Superior temporal gyrus (tissue), 1 donor: Measurements from ENCODE around the gene EVL.
"Not testable (repeated sequence)": the region's sequence is repeated elsewhere in the genome, so short reads cannot be mapped to it uniquely, and the experiment has no call there.

ENCODE experiments used
- DNase-seq: peaks from one replicate; pipeline ENCODE4 v3.0.0-alpha.2; 2016; ENCODE audit errors: extremely low spot score

The EVL gene, protein sequence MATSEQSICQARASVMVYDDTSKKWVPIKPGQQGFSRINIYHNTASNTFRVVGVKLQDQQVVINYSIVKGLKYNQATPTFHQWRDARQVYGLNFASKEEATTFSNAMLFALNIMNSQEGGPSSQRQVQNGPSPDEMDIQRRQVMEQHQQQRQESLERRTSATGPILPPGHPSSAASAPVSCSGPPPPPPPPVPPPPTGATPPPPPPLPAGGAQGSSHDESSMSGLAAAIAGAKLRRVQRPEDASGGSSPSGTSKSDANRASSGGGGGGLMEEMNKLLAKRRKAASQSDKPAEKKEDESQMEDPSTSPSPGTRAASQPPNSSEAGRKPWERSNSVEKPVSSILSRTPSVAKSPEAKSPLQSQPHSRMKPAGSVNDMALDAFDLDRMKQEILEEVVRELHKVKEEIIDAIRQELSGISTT

DNA sequence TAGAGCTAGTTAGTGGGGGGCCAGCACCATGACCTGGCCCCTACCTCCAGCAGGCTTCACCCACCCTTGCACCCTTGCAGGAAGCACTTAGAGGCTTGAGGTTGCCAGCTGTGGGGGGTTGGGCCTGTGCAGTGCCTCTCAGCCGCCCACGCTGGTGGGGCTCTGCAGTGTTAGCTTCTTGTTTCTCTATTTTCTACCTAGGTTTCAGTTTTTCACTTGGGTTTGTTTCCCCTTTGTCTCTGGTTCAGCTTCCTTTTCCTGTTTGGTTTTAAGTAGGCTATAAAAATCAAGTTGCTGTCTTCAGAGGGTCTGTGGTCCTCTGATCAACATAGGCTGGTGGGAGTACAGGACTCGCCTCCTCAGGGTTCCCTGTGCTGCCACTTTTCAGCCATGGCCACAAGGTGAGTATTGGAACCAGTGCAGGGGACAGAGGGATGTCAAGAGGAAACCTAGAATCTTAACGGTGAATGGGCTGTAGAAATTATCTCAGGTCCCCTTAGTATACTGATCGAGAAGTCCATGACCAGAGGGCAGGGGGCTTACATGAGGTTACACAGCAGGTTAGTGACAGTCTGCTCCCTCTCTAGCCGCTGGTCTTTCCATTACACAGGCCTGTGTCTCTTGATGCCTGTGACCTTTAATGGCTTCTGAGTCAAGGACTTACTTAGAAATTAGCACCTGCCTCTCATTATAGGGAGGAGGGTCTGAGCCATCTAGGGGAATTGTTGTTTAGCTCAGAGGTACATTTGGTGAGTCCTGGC lies at the start of gene EVL:
Gene EVL (plus strand): TSS at position 312 of the 761 bp plus-strand sequence. CDS start 79 bp downstream, at position 391.
- DNase-seq, result no peak

DNA sequence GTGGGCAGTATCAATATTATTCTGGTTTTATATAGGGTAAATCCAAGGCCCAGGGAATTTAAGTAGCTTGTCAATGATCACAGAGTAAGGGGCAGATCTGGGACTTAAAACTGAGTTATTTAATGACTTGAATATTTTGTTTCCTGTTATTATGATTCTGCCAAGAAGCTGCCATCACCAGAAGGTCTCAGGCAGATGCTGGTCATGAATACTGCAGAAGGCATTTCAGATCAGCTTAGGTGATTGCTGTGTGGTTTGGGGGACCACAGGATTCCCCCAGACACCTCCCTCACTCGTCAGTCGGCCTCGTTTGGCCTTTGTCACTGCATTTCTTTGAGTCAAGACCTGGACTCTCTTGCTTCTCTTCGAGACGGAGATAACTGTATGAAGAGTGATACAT lies 47.7 kb upstream of the EVL start:
- DNase-seq, result no peak

- no peak for DNase-seq
Measured at GRCh38 chr14:100018054-100018453, 47.2 kb upstream of the EVL start.

- no peak for DNase-seq
Measured at GRCh38 chr14:100018482-100018881, 46.7 kb upstream of the EVL start.

GRCh38 chr14:100019156-100019744 lies 46.0 kb upstream of the EVL start:
- peak; percentile 81 for DNase-seq

GRCh38 chr14:100020629-100021028 lies 44.6 kb upstream of the EVL start:
- peak; percentile 18 for DNase-seq

DNA sequence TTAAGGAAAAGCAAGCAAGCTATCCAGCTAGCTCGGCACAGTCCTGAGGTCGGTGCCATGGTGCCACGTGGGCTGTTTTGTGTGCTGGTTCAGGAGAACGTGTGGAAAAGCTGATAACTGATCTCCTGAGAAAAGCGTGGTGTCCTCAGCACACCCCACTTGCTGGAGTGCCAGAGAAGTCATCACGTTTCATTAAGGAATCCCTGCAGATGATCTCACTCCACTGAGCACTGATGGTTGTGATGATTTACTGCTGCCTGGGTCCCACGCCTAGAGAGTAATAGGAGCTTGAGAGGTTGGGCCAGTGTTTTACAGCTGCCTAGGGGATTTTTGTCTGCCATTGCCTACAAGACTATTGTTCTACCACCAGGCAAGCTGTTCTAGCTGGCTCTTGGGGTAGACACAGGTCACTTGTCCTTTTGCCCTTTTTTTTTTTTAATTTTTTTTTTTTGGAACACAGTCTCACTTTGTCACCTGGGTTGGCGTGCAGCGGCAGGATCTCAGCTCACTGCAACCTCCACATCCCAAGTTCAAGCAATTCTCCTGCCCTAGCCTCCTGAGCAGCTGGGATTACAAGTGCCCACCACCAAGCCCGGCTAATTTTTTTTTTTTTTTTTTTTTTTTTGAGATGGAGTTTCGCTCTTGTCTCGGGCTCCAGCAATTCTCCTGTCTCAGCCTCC lies 42.3 kb upstream of the EVL start:
- DNase-seq, result no peak

GRCh38 chr14:100025111-100025510 lies 40.1 kb upstream of the EVL start:
- no peak for DNase-seq

- no peak for DNase-seq
Measured at GRCh38 chr14:100027771-100028490, 37.3 kb upstream of the EVL start.

- no peak for DNase-seq
Measured at GRCh38 chr14:100028990-100029677, 36.1 kb upstream of the EVL start.

DNA sequence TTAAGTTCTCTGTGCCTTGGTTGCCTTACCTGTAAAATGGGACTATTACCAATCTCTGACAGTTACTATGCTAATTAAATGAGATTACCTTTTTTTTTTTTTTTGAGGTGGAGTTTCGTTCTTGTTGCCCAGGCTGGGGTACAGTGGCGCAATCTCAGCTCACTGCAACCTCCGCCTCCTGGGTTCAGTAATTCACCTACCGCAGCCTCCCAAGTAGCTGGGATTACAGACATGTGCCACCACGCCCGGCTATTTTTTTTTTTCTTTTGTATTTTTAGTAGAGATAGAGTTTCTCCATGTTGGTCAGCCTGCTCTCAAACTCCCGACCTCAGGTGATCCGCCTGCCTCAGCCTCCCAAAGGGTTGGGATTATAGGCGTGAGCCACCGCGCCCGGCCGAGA lies 35.2 kb upstream of the EVL start:
- DNase-seq, result not testable (repeated sequence)

GRCh38 chr14:100030452-100031153 lies 34.6 kb upstream of the EVL start:
- peak; percentile 42 for DNase-seq

DNA sequence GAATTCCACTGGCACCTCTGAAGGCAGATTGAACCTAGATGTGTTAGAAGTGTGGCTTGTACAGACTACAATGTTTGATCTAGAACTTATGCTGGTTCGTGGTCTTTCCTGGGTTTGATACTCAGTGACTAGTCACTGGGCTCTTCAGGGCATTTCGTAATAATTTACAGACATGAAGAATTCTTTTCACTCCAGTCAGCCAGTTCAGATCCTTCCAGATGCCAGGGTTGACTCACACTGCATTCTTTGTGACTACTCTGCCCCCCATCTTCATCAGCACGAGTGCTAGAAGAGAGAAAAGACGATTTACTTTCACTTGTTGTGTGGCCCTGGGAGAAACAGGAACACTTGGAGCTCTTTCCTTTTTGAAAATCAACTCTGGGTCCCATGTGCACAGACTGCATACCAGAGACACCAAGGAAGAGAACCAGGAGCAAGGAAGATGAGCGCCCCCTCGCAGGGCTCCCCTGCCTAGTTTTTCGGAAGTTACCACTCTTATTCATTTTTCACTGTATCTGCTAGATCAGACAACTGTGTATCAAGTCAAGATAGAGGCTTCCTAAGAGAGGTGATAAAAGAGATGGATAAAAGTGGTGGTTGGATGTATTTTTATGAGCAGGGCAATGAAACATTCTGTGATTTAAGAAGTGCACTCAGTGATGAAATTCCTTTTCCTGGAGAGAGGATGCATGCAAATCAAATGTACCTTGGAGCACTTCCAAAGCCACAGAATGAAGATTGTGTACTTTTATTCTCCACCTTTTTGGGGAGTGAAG lies 33.5 kb upstream of the EVL start:
- peak; percentile 41 for DNase-seq

DNA sequence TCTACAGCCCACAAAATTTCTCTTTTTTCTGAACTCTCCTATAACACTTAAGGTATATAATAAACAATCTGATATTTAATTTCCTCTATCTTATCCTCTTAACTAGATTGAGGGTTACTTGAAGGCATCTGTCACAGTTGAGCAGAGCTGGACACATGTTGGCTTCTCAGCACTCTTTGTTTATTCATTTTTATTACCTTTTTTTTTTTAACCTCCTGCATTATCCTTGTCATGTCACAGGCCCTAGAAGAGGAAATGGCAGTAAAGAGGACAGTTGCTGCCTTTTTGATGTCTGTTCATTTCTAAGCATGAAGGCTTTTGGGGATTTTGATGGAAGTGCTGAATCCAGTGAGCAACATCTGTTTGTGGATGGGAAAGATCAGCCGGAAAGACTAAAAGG lies 32.5 kb upstream of the EVL start:
- DNase-seq, result no peak

- DNase-seq, result no peak
Measured at GRCh38 chr14:100033347-100034075, 31.7 kb upstream of the EVL start.

GRCh38 chr14:100034468-100034867 lies 30.8 kb upstream of the EVL start:
- no peak for DNase-seq

DNA sequence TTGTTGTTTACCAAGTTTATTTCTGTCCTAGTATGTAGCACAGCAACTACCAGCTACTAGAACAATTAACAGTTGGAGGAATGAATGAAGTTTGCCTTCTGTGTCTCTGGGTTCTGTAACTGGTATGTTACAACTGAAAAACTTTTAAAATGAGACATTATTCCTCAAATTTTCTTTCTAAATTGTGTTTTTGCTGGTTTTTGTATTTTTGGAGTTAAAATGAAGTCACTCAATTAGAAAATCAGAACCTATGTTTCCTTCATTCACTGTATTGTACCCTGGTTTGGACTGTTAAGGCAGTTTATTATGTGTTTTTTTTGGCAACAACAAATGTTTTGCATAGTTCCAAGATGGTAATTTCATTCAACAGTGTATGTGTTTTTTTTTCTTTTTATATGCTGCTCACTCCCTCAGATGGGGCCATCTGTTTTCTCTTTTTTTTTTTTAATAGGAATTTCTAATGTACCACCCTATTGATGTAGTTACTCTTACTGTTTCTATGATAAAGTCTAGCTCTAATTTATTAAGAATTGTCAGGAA lies 30.2 kb upstream of the EVL start:
- no peak for DNase-seq

GRCh38 chr14:100035700-100036099 lies 29.5 kb upstream of the EVL start:
- DNase-seq, result no peak
